SU-DHL-6 (cell line): Measurements from ENCODE around the gene KDM4B.

ENCODE experiments used
- H2AFZ ChIP-seq: fragments of 200-600 bp; sonication (generic); 2 replicates; pipeline ENCODE4 v1.6.1; 2014; ENCODE audit warnings: low read depth, mild to moderate bottlenecking, moderate library complexity, mixed read lengths, antibody characterized with exemption, low read length; ENCODE audit not compliant: severe bottlenecking
- H3F3A ChIP-seq: fragments of 200-600 bp; shearing (Covaris generic); 2 replicates; pipeline ENCODE4 v1.6.0; 2016; ENCODE audit warnings: antibody characterized with exemption, mild to moderate bottlenecking; ENCODE audit not compliant: insufficient read depth
- H3K27ac ChIP-seq: fragments of 200-600 bp; sonication (generic); 2 replicates; pipeline ENCODE4 v1.5.1; 2016; ENCODE audit warnings: low read depth, mild to moderate bottlenecking, low read length, moderate library complexity, mixed read lengths
- H3K27me3 ChIP-seq: fragments of 200-600 bp; sonication (generic), shearing (Covaris generic); 2 replicates; pipeline ENCODE4 v1.6.0; 2014; ENCODE audit warnings: mild to moderate bottlenecking, low read length
- H3K36me3 ChIP-seq: fragments of 200-600 bp; sonication (generic); 2 replicates; pipeline ENCODE4 v1.6.1; 2014; ENCODE audit warnings: mild to moderate bottlenecking, low read length, mixed read lengths
- H3K4me2 ChIP-seq: fragments of 300-600, 200-600 bp; shearing (Covaris generic), sonication (generic); 2 replicates; pipeline ENCODE4 v1.6.0; 2014; ENCODE audit warnings: low read length, low read depth, mild to moderate bottlenecking; ENCODE audit not compliant: poor library complexity, severe bottlenecking
- H3K4me3 ChIP-seq: fragments of 200-600 bp; sonication (generic); 2 replicates; pipeline ENCODE4 v1.5.1; 2014; ENCODE audit warnings: antibody characterized with exemption, low read length, mild to moderate bottlenecking, mixed read lengths; ENCODE audit not compliant: insufficient read depth, poor library complexity, severe bottlenecking
- H3K79me2 ChIP-seq: fragments of 200-600 bp; sonication (generic); 2 replicates; pipeline ENCODE4 v1.6.1; 2014; ENCODE audit warnings: mild to moderate bottlenecking, low read length, moderate library complexity; ENCODE audit not compliant: insufficient read depth
- H3K9ac ChIP-seq: fragments of 200-600 bp; sonication (generic); 2 replicates; pipeline ENCODE4 v1.7.0; 2014; ENCODE audit warnings: mild to moderate bottlenecking, low read length
- H3K9me2 ChIP-seq: fragments of 200-600 bp; sonication (generic); replicated peaks from 2 replicates; pipeline ENCODE4 v1.6.1; 2014; ENCODE audit warnings: low read length; ENCODE audit not compliant: insufficient read depth
- H3K9me3 ChIP-seq: fragments of 200-600 bp; sonication (generic); 2 replicates; pipeline ENCODE4 v1.6.1; 2014; ENCODE audit warnings: low read length, mixed read lengths; ENCODE audit not compliant: insufficient read depth
- H4K20me1 ChIP-seq: fragments of 200-600 bp; sonication (generic); 2 replicates; pipeline ENCODE4 v1.6.1; 2014; ENCODE audit warnings: low read depth, mild to moderate bottlenecking, antibody characterized with exemption, low read length, moderate library complexity, mixed read lengths
- CTCF ChIP-seq: fragments of 200-600 bp; sonication (generic); IDR thresholded peaks from one replicate; pipeline ENCODE4 v1.5.1; 2017; ENCODE audit warnings: antibody characterized with exemption, mild to moderate bottlenecking, low read length, moderate library complexity; ENCODE audit not compliant: insufficient read depth, poor library complexity, severe bottlenecking
- EZH2phosphoT487 ChIP-seq: fragments of 200-600 bp; sonication (generic), shearing (Covaris generic); conservative IDR thresholded peaks from 2 replicates; pipeline ENCODE4 v1.6.1; 2018; ENCODE audit warnings: mild to moderate bottlenecking, antibody characterized with exemption, low read length, moderate library complexity, mixed read lengths

The KDM4B gene

GRCh38 chr19:5070331-5070730 lies 101.4 kb downstream of the KDM4B start:
- H3K9ac ChIP-seq = no peak overlapping the region

GRCh38 chr19:5070930-5071329 lies 102.0 kb downstream of the KDM4B start:
- no peak overlapping the region for H3K4me2 ChIP-seq
- H3K27me3 ChIP-seq = no peaks in the 10 kb centered on the region
- no peaks in the 10 kb centered on the region for H3K9me2 ChIP-seq
- no peaks in the 10 kb centered on the region for H4K20me1 ChIP-seq
- no peak overlapping the region for H3K4me3 ChIP-seq
- no peaks in the 10 kb centered on the region for H3K36me3 ChIP-seq
- H3F3A ChIP-seq = no peaks in the 10 kb centered on the region
- H3K79me2 ChIP-seq = no peaks in the 10 kb centered on the region
- H3K9me3 ChIP-seq = no peaks in the 10 kb centered on the region
- no peak overlapping the region for H2AFZ ChIP-seq
- H3K9ac ChIP-seq = no peak overlapping the region
- TF ChIP-seq CTCF (no peak), EZH2phosphoT487 (no peak)
- H3K27ac ChIP-seq = no peak overlapping the region

More at GRCh38 chr19:5070331-5070730, 101.4 kb downstream of the KDM4B start:
- no peak for TF ChIP-seq CTCF
- TF ChIP-seq EZH2phosphoT487 = no peak
- H3K36me3 ChIP-seq = no peaks in the 10 kb centered on the region
- H3K9me3 ChIP-seq = no peaks in the 10 kb centered on the region
- H3K9me2 ChIP-seq = no peaks in the 10 kb centered on the region
- H3K27me3 ChIP-seq = no peaks in the 10 kb centered on the region
- H4K20me1 ChIP-seq = no peaks in the 10 kb centered on the region
- no peak overlapping the region for H2AFZ ChIP-seq
- no peaks in the 10 kb centered on the region for H3F3A ChIP-seq
- H3K4me2 ChIP-seq = no peak overlapping the region
- no peak overlapping the region for H3K27ac ChIP-seq
- no peaks in the 10 kb centered on the region for H3K79me2 ChIP-seq
- H3K4me3 ChIP-seq = no peak overlapping the region

GRCh38 chr19:5071579-5071978 lies 102.7 kb downstream of the KDM4B start:
- Histone ChIP-seq H3K9me2 (no peaks in the 10 kb centered on the region), H3K4me3 (no peak overlapping the region), H3K9me3 (no peaks in the 10 kb centered on the region), H3K27ac (no peak overlapping the region), H3K79me2 (no peaks in the 10 kb centered on the region), H4K20me1 (no peaks in the 10 kb centered on the region), H3K9ac (no peak overlapping the region), H3F3A (no peaks in the 10 kb centered on the region), H3K4me2 (no peak overlapping the region), H3K27me3 (no peaks in the 10 kb centered on the region), H2AFZ (no peak overlapping the region), H3K36me3 (no peaks in the 10 kb centered on the region)
- TF ChIP-seq CTCF (no peak), EZH2phosphoT487 (no peak)
